Colonic mucosa (tissue), 4 donors: Measurements from ENCODE around the gene IQSEC2. TPM values are rescaled to one million over a fixed set of nuclear protein-coding genes. Genes with fewer than 3 reads are reported as not detected.

Experiments
- DNase-seq: peaks from one replicate; pipeline ENCODE4 v3.0.0-alpha.2; 2020
- H3K27ac ChIP-seq: fragments of 200-600 bp; one replicate; pipeline ENCODE4 v1.8.0; 2021
- H3K27me3 ChIP-seq: fragments of 200-600 bp; one replicate; pipeline ENCODE4 v1.8.0; 2021
- H3K36me3 ChIP-seq: fragments of 200-600 bp; one replicate; pipeline ENCODE4 v1.8.0; 2021
- H3K4me1 ChIP-seq: fragments of 200-600 bp; one replicate; pipeline ENCODE4 v1.8.0; 2021; ENCODE audit warnings: mild to moderate bottlenecking
- H3K4me3 ChIP-seq: fragments of 200-600 bp; one replicate; pipeline ENCODE4 v1.8.0; 2021
- H3K9ac ChIP-seq, 2 donors: one replicate each; pipeline ENCODE4 v1.7.0; 2013; ENCODE audit warnings: control low read depth in 2 of 2, low read depth in 2 of 2, low read length in 2 of 2
- H3K9me3 ChIP-seq: fragments of 200-600 bp; one replicate; pipeline ENCODE4 v1.8.0; 2021
- CTCF ChIP-seq: fragments of 200-600 bp; IDR thresholded peaks from one replicate; pipeline ENCODE4 v1.8.0; 2022; ENCODE audit warnings: antibody characterized with exemption, mild to moderate bottlenecking
- intact Hi-C: fragments of 100-400 bp; cut with DNase I; formaldehyde crosslinking; loops from one replicate; pipeline ENCODE4 v1.14.1; 2022
- total RNA-seq, 2 donors: library from RNA; stranded (reverse); fragmentation: NEBNext Ultra II Directional in 1 of 2; extraction: Animal tissue kit (Norgen Biotek cat#: 25700) in 1 of 2; gene quantifications; one replicate each; pipeline ENCODE4 v1.2.1, GENCODE V29; 2021
- donor health status: healthy.
- donor health status: DM: no; HTN: no; CAD: no.
- donor health status: DM: no; HTN: no; CAD: no.

The IQSEC2 gene
- total RNA-seq, 2 donors from 2014 or later: 23.1 to 26.1 TPM

DNA sequence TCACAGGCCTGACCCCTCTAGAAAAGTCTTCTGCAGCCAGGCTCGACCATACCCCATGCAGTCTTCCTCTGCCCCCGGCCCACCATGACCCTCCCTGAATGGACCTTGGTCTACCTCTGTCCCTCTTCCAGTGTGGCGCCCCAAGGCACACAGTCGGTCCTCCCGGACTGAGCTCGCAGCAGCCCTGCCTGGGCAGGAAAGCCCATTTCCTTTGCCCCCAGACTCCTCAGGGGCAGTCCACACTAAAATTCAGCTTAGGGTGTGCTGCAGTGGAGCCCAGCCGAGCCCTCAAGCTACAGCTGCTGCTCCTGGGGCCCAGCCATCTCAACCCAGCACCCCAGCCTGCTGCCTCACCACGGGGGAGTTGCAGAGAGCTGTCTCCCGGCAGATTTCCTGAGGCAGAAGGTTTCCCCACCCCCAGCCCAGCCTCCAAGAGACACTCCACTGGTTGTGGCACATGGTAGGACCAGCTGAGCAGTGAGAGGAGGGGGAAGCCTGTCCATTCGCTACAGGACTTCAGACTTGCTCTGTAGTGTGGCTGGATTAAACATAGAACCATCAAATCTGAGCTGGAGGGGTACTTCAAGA is 37.5 kb upstream of the IQSEC2 start:
- intact Hi-C loops: loop anchor here (5.0 kb wide), 2 partner anchors 118 to 163 kb away; no protein-coding TSS in a partner anchor

GRCh38 chrX:53317365-53318069 is 36.1 kb upstream of the IQSEC2 start:
- intact Hi-C loops: loop anchor here (5.0 kb wide), 2 partner anchors 120 to 165 kb away; no protein-coding TSS in a partner anchor
- DNase-seq: peak; percentile 75
- Histone ChIP-seq H3K4me3 (no peak overlapping the region), H3K27ac (no peak overlapping the region), H3K36me3 (no peaks in the 10 kb centered on the region), H3K4me1 (no peaks in the 10 kb centered on the region), H3K27me3 (peaks cover 43% of the 10 kb centered on the region), H3K9me3 (no peaks in the 10 kb centered on the region), H3K9ac (peak overlapping the region in 1 of 2 donors; percentile 20)
- TF ChIP-seq CTCF: peak; percentile 86

More for the DNA sequence above, 37.5 kb upstream of the IQSEC2 start:
- Histone ChIP-seq H3K4me3 (no peak overlapping the region), H3K27me3 (peaks cover 42% of the 10 kb centered on the region), H3K4me1 (no peaks in the 10 kb centered on the region), H3K27ac (no peak overlapping the region), H3K9ac (peak overlapping the region in 1 of 2 donors; percentile 18), H3K36me3 (no peaks in the 10 kb centered on the region), H3K9me3 (no peaks in the 10 kb centered on the region)
- no peak for DNase-seq
- no peak for TF ChIP-seq CTCF

GRCh38 chrX:53316860-53317237 is 35.5 kb upstream of the IQSEC2 start:
- Histone ChIP-seq H3K9ac (no peak overlapping the region), H3K36me3 (no peaks in the 10 kb centered on the region), H3K9me3 (no peaks in the 10 kb centered on the region), H3K4me1 (no peaks in the 10 kb centered on the region), H3K4me3 (no peak overlapping the region), H3K27me3 (peaks cover 40% of the 10 kb centered on the region), H3K27ac (no peak overlapping the region)
- no peak for TF ChIP-seq CTCF
- intact Hi-C loops: loop anchor here (5.0 kb wide), 2 partner anchors 120 to 165 kb away; no protein-coding TSS in a partner anchor
- DNase-seq: no peak

DNA sequence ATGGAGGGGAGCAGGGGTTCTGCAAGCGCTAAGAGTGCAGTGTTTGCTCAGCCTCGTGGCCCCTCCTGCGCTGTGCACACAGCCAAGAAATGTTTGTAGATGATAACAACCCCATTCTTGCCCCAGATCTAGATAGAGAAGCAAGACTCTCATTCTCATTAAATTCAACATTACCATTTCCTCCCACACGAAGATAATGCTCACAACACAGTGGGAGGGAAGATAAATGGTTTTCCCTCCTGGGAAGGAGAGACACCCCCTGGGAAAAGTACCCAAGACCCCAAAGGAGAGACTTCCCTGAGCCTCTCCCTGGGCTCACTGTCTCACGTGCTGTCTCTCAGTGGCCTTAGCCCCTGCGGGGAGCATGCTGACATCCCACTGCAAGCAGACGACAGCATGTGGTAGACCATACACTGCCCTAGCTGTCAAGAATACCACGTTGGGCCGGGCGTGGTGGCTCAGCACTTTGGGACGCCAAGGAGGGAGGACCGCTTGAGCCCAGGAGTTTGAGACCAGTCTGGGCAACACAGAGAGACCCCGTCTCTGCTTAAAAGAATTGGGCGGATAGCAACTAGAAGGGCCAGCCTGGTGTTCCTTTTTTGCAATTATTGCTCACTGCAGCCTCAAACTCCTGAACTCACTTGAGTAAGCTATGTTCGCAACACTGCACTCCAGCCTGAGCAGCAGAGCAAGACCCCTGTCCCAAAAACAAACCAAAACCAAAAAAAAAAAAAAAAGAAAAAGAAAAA is 34.9 kb upstream of the IQSEC2 start:
- H3K4me1 ChIP-seq: no peaks in the 10 kb centered on the region
- H3K9me3 ChIP-seq: no peaks in the 10 kb centered on the region
- H3K4me3 ChIP-seq: no peak overlapping the region
- no peak for DNase-seq
- no peak for TF ChIP-seq CTCF
- no peak overlapping the region for H3K27ac ChIP-seq
- intact Hi-C loops: loop anchor here (5.0 kb wide), 2 partner anchors 121 to 166 kb away; no protein-coding TSS in a partner anchor
- no peaks in the 10 kb centered on the region for H3K36me3 ChIP-seq
- H3K27me3 ChIP-seq: peaks cover 35% of the 10 kb centered on the region
- H3K9ac ChIP-seq: no peak overlapping the region

DNA sequence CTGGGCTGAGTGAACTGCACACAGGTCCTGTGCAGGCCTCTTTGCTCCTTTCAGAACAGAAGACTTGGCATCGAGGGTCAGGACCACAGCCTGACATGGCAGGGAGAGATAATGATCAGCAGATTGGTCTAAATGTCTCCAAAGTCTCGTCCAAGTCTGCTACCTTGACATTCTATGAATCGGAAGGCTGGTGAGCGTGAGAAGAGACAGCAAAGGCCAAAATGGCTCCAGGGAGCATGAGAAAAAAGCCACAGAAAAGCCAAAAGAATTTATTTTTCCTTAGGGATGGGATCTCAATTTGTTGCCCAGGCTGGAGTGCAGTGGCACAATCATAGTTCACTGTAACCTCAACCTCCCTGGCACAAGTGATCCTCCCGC is 32.3 kb upstream of the IQSEC2 start:
- peaks cover 11% of the 10 kb centered on the region for H3K27me3 ChIP-seq
- TF ChIP-seq CTCF: no peak
- H3K27ac ChIP-seq: no peak overlapping the region
- no peaks in the 10 kb centered on the region for H3K4me1 ChIP-seq
- intact Hi-C loops: no loop called here
- H3K4me3 ChIP-seq: no peak overlapping the region
- H3K36me3 ChIP-seq: no peaks in the 10 kb centered on the region
- H3K9me3 ChIP-seq: no peaks in the 10 kb centered on the region
- no peak overlapping the region for H3K9ac ChIP-seq
- DNase-seq: no peak
